Measurements from ENCODE around the gene TNP2. TPM values are rescaled to one million over a fixed set of nuclear protein-coding genes. Genes with fewer than 3 reads are reported as not detected.

The TNP2 gene
- total and polyA plus RNA-seq, 8 donors, result not detected

DNA sequence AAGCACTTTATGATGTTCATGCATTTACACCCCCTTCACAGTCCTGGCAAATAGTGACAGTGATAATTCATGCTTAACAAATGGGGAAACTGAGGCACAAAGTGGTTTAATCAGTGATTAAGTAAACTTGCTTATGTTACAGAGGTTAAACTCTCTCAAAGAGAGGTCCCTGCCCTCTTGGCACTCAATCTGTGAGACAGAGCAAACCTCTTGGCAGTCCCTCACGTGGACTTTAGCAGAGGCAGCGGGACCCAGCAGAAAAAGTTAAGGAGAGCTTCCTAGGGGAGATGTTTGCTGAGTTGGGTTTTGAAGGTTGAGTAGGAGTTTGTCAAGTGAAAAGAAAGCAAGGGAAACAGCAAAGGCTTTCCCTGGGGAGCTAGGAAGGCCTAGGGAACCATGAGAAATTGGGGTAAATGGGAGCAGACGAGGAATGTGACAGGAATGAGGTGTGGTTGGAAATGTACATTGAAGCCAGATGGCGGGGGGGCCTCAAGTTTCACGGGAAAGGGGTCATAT, 23.8 kb downstream of the TNP2 start:
- intact Hi-C loops (cut with DNase I), result no loop called here
- no peak for DNase-seq
- WGBS, 2 donors, result 72 to 79% methylated on average over 5 of the region's 5 CpGs
- Histone ChIP-seq H3K4me1 (no peaks in the 10 kb centered on the region), H3K36me3 (no peaks in the 10 kb centered on the region), H3K27ac (no peak overlapping the region), H3K4me3 (no peak overlapping the region), H3K9me3 (no peaks in the 10 kb centered on the region), H3K27me3 (no peaks in the 10 kb centered on the region)
- ATAC-seq, result no peak
- TF ChIP-seq, protein P1, sequence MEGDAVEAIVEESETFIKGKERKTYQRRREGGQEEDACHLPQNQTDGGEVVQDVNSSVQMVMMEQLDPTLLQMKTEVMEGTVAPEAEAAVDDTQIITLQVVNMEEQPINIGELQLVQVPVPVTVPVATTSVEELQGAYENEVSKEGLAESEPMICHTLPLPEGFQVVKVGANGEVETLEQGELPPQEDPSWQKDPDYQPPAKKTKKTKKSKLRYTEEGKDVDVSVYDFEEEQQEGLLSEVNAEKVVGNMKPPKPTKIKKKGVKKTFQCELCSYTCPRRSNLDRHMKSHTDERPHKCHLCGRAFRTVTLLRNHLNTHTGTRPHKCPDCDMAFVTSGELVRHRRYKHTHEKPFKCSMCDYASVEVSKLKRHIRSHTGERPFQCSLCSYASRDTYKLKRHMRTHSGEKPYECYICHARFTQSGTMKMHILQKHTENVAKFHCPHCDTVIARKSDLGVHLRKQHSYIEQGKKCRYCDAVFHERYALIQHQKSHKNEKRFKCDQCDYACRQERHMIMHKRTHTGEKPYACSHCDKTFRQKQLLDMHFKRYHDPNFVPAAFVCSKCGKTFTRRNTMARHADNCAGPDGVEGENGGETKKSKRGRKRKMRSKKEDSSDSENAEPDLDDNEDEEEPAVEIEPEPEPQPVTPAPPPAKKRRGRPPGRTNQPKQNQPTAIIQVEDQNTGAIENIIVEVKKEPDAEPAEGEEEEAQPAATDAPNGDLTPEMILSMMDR (IDR thresholded peaks at IDR 0.05), result no peak
- no peak for FAIRE-seq

DNA sequence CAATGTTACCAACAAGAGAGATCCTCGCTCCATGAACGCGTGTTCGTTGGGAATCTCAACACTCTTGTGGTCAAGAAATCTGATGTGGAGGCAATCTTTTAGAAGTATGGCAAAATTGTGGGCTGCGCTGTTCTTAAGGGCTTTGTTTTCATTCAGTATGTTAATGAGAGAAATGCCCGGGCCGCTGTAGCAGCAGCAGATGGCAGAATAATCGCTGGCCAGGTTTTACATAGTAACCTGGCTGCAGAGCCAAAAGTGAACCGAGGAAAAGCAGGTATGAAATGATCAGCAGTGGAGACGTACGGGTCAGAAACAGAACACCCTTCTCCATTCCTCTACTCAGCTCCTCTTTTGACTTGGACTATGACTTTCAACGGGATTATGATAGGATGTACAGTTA, 26.5 kb downstream of the TNP2 start:
- FAIRE-seq (no peak), ATAC-seq (peak in 2 of 4 donors; percentile 22 to 29)

DNA sequence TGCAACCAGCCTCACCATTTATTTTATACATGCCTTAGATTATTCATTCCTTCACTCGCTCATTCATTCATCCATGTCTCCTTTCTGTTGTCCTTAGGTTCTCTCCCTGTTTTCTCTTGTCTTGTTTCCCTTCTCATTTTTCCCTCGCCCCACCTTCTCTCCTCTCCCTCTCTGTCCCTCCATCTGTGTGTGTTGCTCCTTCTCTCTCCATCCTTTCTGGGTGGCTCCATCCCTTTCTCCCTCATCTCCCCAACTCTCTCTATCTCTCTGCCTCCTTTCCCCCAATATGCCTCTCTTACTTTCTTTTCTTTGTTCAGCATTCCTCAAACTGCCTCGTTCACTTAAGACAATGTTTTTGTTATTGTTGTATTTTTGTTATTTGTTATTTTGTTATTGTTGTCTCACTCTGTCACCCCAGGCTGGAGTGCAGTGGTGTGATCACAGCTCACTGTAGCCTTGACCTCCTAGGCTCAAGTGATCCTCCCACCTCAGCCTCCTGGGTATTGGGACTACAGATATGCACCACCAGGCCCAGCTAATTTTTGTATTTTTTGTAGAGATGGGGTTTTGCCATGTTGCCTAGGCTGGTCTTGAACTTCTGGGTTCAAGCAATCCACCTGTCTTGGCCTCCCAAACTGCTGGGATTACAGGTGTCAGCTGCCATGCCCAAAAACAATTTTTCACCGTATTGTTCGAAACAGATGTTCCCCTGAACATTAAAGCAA, 27.5 kb downstream of the TNP2 start:
- Histone ChIP-seq H3K27ac (no peak overlapping the region), H3K9me3 (no peaks in the 10 kb centered on the region), H3K27me3 (no peaks in the 10 kb centered on the region), H3K4me3 (no peak overlapping the region), H3K4me1 (no peaks in the 10 kb centered on the region), H3K36me3 (no peaks in the 10 kb centered on the region)
- DNase-seq (no peak), FAIRE-seq (no peak), ATAC-seq (no peak)
- intact Hi-C loops (cut with DNase I), result no loop called here
- 89 to 94% methylated on average over 5 of the region's 5 CpGs for WGBS, 2 donors
- TF ChIP-seq, protein P1 (IDR thresholded peaks at IDR 0.05), result no peak

More for the DNA sequence above, 26.5 kb downstream of the TNP2 start:
- Histone ChIP-seq H3K36me3 (no peaks in the 10 kb centered on the region), H3K27me3 (no peaks in the 10 kb centered on the region), H3K9me3 (no peaks in the 10 kb centered on the region), H3K4me1 (no peaks in the 10 kb centered on the region), H3K4me3 (no peak overlapping the region), H3K27ac (no peak overlapping the region)
- intact Hi-C loops (cut with DNase I), result no loop called here
- TF ChIP-seq, protein P1 (IDR thresholded peaks at IDR 0.05), result no peak
- DNase-seq, result no peak
- WGBS, 2 donors, result 45 to 53% methylated on average over 12 of the region's 12 CpGs

DNA sequence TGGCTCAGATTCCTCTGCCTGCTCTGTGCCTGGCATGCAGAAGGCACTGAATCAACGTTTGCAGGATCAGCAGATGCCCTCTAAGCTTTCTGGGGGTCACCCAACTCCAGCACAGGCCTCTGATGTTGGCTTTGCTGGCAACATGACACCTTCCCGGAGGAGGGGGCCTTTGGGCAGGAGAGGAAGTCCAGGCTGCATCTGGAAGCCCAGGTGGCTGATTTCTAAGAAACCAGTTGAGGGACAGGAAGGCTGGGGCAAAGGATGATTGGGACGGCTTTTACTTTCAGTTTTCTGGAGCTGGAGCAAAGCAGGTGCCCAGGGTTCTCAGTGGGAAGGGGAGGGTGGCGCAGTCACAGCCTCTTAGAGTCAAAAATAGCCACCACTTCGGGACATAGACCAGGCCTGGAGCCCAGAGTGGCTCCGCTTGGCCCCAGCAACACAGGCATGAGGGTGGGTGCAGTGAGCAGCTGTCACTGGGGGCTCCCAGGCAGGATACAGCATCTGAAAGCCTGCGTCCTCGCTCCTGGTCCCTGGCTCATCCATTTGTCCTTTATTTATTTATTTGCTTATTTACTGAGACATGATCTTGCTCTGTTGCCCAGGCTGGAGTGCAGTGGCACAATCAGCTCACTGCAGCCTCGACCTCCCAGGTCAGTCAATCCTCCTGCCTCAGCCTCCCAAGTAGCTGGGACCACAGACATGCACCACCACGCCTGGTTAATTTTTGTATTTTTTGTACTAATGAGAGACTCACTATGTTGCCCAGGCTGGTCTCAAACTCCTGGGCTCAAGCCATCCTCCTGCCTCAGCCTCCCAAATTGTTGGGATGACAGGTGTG, 28.3 kb downstream of the TNP2 start:
- Histone ChIP-seq H3K9me3 (no peaks in the 10 kb centered on the region), H3K27me3 (no peaks in the 10 kb centered on the region), H3K4me1 (peaks cover 0 to under 1% (median 0%) of the 10 kb centered on the region in 3 donors), H3K36me3 (no peaks in the 10 kb centered on the region), H3K4me3 (no peak overlapping the region), H3K27ac (no peak overlapping the region)
- no peak for ATAC-seq
- no peak for FAIRE-seq
- TF ChIP-seq, protein P1 (IDR thresholded peaks at IDR 0.05), result no peak
- intact Hi-C loops (cut with DNase I), result no loop called here
- no peak for DNase-seq
- WGBS, 2 donors, result 77 to 82% methylated on average over 10 of the region's 10 CpGs
